NCI-H446 (cell line): ENCODE data around the gene INPP5F.
A peak's percentile ranks its signal among the peaks of the same experiment; 100 is the strongest.
"Not testable (repeated sequence)": the region's sequence is repeated elsewhere in the genome, so short reads cannot be mapped to it uniquely, and the experiment has no call there.

Source experiments
- DNase-seq, 2 experiments: peaks; one replicate each; lab custom pipeline; 2025; lab: John Stamatoyannopoulos, UW

Gene INPP5F

DNA sequence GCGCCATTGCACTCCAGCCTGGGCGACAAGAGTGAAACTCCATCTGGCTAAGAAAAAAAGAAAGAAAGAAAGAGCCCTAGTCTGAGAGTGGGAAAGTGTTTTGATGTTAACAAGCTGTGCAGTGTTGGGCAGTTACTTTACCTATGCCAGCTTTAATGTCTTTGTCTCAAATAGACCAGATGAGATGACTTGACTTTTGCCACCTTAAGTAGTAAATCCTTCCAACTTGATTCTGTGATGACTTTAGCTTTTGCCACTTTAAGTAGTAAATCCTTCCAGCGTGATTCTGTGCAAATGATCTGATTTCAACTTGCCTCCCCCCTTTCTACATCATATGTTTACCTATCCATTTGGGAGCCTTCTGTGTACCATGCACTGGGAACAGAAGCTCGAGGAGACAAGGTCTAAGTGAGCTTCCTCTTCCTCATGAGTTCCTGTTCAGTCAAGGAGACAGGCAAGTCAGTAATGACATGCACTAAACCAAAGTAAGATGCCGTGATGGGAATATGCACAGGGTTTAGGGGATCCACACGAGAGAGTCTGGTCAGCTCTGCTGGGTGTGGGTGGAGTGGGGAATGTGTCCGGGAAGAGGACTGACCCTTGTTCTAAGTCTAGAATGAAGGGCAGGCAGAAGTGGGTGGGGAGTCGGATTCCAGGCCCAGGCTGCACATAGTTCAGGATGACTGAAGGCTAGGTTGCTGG is 17.2 kb downstream of the INPP5F start:
- no peak for DNase-seq

DNA sequence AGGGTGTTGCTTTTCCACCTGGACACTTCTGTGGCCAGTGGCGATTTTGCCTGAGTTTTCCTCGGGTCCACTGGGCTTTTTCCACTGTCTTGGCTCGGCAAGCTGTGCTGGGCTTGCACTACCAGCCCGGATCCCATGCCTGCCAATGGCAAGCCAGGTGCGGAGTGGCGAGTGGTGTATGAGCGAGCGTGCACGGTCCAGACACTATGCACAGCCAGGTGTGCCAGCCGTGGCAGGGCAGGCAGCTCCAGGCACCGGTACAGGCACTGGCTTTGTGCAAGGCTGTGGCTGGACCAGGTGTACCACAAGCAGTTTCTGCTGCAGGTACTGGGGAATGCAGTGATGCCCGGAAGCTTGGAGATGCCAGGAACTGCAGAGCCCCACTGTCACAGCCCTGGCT is 22.1 kb downstream of the INPP5F start:
- no peak for DNase-seq

DNA sequence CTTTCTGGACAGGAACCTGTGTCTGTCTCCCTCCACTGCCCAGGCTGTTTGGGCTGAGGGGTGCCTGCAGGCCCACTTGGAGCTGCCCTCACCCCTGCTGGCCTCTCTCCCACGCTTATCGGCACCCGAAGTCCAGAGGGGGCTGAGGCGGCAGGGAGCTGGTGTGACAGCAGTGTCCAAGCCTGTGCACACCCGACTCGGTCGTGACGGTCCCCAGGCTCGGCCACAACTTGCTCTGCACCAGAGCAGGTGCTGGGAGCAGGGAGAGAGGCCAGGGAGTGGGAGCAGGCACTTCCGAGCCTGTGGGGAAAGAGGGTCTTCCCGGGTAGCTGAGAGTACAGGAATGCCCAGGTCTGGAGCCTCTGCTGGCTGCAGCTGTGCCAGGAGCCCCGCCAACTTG is 23.0 kb downstream of the INPP5F start:
- no peak for DNase-seq

DNA sequence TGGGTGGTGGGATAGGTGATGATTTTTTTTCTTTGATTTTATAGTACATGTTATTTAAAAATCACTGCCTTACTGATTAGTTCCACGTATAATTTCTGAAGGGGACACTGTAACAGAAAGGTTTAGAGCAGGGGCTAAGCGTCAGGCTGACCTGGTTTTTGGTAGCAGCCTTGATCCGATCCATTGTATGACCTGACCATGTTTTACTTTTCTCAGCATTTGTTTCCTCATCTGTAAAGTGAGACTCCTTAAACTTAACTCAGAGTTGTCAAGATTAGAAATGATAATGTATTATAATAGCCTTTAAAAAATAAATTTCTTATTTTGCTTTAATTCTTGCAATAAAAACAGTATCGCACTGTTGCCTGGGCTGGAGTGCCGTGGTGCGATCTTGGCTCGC is 23.6 kb downstream of the INPP5F start:
- DNase-seq = no peak

DNA sequence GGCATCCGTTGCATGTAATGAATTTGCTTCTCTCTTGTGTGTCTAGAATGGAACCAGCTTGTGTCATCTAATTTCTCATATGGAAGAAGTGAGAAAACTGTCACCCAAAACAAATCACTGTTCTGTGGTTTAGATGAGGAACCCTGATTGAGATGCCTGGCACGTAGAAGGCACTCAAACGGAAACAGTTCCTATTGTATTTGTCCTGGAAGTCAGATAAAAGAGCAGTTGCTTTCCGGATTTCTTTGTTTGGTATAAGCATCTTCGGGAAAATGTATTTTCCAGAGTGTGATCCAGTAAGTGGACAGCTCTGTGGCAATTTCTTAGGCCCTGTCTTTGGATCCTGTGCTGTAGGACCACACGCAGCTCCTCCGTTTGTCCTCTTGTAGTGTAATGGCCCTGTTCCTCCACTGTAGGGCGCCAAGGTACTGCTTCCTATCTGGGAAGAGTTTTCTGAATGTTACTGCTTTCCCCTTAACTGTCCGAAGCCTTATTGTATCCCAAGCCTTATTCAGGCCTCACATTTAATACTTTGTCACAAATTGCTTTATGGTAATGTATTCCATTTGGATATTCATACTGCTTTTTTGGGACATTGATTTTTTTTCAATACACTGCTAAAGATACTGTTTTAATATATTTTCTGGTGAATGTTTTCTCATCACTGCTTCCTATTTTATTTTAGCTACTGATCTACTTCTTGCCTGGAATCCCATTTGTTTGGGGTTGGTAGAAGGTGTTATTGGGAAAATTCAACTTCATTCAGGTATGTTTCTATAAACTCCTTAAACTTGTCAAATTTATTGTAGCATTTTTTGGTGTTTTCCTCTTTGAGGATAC is 24.8 kb downstream of the INPP5F start:
- DNase-seq = peak; percentile 10 to 49

DNA sequence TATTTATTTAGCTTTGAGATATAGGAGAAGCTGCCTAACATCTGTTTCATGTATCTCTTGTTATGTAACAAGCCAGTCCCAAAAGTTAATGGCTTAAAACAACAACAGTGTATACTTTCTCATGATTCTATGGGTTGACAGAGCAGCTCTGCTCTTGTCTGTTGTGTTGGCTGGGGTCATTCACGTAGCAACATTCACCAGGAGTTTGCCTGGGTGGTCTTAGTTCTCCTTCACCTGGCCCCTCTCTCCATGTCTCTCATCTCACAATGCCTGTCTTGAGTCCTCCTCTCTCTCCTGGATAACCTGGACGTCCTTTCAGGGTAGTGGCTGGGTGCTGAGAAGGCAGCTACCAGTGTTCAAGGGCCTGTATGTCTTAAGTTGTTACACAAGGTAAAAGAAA is 27.5 kb downstream of the INPP5F start:
- DNase-seq = no peak

DNA sequence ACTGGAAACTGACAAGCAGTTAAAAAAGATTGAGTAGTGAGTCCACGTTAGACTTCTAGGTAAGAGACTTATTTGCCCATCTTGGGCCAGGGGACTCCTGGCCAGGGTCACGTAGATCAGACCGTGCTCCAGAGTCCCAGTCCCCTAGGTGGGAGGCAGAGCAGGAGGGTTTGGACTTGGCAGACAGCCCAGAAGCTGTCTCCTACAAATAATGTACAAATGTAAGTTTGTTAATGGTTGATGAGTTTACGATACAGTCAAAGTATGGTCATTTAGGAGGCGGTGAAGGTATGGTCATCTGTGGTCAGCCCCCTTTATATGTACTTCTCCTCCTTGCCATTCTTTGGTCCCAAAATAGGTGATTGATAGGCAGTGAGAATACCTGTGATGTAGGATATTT is 28.2 kb downstream of the INPP5F start:
- peak in 1 of 2 experiments; percentile 4 for DNase-seq

DNA sequence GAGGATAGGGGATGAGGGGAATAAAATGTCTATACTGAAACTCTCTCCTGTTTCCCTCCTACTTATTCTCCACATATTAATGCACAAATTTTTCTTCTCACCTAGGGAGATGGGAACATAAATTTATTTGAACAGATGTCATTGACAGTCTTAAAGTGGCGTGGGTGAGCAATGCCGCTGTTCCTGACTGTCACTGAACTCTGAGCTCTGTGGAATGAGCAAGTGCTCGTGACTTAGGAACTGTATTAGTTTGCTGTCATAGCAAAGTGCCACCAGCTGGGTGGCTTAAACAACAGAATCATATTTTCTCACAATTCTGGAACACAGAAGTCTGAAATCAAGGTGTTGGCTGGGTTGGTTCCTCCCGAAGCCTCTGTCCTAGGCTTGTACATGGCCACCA is 29.1 kb downstream of the INPP5F start:
- DNase-seq = no peak

DNA sequence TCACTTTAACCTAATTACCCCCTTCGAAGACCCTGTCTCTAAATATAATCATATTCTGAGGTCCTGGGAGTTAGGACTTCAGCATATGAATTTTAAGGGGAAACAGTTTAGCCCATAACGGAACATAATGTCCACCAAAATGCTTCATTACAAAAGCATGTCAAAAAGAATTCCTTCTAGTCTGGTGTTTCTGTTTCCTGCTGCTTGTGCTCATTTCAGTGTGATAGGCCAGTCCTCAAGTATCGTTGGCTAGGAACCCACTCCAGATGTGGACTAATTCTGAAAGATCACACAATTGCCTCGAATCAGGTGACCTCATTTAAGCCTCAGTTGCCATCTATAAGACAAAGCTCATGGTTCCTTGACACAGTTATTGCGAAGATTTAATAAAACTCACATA is 29.6 kb downstream of the INPP5F start:
- DNase-seq = no peak

DNA sequence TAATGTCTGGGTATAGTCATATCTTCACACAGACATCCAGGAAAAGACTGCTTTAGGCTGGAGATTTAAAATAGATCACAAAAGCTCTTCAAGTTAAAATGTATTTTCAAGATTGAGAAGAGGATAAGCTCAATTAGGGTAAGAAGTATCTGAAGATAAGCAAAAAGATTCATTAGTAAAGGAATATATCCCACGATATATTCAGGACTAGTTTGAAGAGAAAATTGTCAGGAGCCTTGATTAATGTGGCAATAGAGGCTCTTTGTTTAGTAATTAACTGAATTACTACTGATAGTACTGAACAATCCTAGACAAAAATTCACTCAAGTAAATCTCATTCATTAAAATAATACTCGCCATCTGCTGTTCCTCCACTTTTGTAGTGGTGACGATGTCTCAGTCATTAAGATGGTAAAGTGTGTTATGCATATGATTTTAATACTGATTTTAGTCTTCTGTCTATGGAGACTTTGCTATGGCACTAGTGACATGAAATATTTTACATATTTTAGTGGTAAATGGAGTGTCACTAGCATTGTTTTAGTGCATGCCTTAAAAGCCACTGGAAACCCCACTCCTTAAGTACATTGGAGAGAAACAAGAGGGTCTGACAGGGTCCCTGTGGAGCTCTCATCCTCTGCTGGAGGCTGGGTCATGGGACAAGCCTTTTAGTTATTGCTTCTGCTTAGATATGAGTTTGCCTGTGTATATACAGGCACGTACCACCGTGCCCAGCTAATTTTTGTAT is 32.8 kb downstream of the INPP5F start:
- no peak for DNase-seq

DNA sequence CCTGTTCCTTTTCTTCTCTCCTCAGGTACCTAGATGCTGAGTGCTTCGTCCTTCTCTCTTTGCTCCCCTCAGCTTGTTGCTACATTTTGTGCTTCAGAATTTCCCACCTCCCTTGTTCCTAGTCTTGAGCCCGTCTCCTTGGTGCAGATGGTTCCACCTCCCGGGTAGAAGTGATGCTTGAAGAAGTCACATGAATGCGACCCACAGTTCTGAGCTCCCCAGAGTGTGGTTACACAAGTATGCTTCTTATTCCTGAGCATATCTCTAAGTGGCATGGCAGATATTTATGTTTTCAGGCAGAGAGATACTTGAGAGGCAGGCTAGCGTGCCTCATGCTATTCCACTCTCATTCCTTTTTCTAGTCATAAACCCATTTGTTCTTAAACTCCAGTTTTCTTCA is 34.0 kb downstream of the INPP5F start:
- DNase-seq = no peak

DNA sequence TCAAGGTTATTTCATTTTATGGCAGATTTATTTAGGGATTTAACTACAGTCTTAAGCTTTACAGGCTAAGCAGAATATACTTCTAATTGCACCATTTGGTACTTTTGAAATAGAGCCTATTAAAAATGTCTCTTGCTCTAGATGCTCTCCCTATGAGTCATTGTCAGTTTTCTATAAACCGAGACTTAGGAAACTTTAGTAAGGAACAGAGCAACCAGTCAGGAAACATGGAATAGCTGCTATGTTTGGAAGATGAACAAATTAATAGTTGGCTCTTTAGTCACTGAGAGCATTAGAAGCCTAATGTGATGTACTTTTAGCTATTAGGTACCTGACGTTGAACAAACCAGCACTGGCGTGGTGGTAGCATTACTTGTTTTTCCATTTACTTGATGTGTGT is 35.3 kb downstream of the INPP5F start:
- DNase-seq = no peak

DNA sequence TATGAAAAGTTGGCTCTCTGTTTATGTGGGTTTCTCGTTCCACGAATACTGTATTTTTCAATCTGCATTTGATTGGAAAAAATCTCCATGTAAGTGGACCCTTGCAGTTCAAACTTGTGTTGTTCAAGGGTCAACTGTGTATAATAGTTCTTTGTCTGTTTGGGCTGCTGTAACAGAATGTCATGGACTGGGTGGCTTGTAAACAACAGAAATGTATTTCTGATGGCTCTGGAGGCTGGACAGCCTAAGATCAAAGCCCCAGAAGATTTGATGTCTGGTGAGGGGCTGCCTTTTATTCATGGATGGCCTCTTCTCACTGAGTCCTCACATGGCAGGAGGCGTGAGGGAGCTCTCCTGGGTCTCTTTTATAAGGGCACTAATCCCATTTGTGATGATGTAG is 36.2 kb downstream of the INPP5F start:
- DNase-seq = no peak

DNA sequence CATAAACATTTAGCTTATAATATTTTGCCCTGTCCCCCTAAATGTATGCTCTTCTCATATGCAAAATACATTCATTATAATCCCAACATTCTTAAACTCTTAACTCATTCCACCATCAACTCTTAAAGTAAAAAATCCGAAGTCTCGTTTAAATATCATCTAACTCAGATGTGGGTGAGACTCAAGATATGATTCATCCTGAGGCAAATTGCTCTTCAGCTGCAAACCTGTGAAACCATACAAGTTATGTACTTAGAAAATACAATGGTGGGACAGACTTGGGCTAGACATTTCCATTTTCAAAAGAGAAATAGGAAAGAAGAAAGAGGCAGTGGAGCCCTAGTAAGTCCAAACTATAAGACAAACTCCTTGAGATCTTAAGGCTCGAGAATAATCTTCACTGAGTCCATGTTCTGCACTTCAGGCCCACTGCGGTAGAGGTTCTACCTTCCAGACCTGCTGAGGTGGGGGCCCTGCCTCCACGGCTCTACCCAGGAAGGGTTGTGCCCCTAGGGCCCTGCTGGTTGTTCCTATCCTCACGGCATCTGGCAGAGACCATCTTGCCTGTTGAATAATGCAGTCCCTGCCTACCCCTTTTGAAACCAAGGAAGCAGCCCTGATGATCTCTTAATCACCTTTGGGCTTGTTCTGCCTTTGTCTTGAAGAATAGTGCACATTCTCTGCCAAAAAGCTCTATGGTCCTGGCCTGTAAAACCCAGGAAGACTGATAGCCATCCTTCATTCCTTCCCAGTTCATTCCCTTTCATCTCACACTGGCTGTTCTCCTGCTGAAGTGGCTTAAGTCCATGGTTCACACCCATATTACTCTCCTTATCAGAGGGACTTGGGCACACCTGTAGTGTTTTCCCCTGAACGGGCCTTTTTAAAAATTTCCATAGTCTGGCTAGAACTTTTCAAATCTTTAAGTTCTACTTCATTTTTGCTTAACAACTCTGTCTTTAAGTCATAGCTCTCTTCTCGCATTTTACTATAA is 37.3 kb downstream of the INPP5F start:
- DNase-seq = no peak

DNA sequence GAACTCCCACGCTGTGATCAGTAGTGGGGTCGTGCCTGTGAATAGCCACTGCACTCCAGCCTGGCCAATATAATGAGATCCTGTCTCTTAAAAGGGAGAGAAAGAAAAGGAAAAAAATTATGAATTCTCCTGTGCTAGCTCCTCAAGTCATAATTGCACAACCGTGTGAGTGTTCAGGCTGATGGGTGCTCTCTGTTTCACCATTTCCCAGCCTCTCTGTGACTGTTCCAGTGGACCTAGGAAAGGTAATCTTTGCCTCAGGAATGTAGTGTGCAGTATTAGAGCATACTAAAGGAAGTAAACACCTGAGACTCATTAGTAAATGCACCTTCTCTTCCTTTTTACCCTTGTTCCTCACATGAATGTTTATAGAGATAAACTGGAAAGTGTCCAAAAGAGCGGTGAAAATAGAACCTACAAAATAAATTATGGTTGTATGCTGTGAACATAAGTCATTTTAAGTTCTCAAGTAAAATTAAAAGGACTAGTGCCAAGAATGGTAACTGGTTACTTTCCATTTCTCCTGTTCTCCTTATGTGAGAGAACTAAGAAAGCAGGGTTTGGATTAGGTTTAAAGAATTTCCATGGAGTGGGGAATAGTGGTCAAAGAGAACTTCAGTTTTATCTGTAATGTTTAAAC is 42.7 kb downstream of the INPP5F start:
- no peak for DNase-seq

DNA sequence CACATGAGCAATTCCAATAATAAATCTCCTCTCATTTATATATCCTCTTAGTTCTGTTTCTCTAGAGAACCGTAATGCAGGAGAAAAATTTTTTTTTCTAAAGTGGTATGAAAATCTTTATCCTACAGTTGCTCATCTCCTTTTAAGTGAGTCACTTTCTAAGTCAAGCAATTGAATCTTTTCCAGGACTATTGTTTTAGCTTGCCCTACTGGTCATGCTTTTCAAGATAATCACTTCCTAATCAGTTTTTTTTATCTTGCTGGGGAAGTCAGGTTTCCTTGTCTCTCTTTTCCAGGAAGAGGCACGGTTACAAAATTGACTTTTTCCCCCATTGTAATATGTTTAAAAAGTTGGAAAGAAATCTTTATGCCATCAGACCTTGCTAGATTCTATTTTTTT is 44.0 kb downstream of the INPP5F start:
- DNase-seq = no peak

DNA sequence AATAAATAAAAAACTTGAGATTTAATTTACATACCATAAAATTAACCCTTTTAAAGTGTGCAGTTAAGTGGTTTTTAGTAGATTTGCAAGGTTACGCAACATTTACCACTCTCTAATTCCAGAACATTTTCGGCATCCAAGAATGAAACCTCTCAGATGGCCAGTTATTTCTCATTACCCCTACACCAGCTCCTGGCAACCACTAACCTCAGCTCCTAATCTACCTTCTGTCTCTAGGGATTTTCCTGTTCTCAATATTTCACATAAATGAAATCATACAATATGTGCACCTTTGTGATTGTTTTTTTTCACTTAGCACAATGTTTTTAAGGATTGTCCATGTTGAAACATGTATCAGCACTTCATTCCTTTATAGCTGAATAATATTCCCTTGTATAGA is 45.1 kb downstream of the INPP5F start:
- no peak for DNase-seq

DNA sequence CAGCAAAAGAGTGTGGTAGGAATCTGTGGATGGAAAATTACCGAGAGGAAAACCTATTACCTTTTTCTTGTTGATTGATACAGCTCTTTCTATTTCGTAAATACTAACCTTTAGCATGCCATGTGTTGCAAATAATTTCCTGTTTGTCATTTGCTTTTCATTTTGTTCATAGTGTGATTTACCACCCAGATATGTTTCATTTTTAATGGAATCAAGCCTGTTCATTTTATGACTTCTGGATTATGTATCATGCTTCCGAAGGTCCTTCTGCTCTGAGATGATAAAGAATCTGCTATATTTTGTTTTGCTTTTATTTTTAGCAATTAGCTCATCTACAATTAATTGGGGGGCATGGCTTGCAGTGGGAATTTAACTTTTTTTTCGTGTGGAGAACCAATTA is 46.5 kb downstream of the INPP5F start:
- no peak for DNase-seq

DNA sequence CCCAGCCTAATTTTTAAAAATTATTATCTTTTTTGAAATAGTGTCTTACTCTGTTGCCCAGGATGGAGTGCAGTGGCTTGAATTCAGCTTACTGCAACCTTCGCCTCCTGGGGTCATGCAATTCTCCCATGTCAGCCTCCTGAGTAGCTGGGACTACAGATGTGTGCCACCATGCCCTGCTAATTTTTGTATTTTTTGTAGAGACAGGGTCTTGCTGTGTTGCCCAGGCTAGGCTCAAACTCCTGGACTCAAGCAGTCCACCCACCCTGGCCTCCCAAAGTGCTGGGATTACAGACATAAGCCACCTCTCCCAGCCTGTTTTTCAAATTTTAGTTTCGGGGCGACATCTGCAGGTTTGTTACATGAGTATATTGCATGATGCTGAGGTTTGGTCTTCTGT is 47.2 kb downstream of the INPP5F start:
- not testable (repeated sequence) for DNase-seq

DNA sequence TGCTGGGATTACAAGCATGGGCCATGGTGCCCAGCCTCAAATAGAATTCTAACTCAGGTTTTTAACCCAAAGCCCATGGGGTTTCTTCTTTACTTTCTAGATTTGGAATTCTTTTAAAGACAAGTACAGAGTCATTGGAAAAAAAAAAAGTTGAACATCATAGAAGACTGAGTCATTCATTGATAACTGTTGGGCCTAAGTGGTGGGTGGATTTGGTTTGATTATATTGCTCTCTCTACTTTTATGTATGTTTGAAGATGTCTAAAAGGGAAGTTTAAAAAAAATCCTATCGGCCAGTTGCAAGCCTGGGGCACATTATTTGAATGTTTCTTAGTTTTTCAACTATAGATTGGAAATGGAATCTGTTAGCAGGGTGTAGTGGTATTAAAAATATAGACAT is 49.7 kb downstream of the INPP5F start:
- DNase-seq = no peak

DNA sequence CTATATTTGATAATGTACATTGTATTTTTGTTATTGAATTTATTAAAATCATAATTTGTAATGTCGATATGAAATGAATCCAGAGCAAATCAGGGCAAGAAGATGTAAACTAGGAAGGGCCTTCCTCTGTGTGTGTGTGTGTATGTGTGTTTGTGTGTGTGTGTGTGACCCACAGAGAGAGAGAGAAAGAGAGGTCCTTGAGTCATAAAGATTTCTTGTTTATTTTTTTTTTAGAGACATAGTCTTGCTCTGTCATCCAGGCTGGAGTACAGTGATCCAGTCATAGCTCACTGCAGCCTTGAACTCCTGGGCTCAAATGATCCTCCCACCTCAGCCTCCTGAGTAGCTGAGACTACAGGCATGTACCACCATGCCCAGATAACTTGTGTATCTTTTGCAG is 50.7 kb downstream of the INPP5F start:
- DNase-seq = no peak
